CD4-positive, alpha-beta T cell treated with Interferon alpha-2 for 1 hour (primary cell): ENCODE data around the gene CNTNAP2.

Experiments
- DNase-seq, 2 donors: peaks; one replicate each; pipeline ENCODE4 v3.0.0-alpha.2; 2020 to 2022

Gene CNTNAP2

DNA sequence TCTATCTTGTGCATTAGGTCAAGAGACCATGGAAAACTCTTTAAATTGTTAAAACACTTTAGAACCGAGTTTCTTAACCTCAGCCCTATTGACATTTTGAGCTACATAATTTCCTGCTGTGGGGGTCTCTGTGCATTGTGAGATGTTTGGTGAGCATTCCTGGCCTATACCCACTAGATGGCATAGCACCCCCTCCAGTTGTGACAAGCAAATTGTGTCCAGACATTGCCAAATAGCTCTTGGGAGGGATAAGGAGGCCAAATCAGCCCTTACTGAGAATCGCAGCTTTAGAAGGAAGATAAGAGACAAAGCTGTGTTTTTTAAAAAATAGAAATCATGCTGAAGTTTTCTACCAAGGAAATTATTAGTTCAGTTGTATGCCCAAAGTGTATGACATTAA, 1315.5 kb downstream of the CNTNAP2 start:
- DNase-seq = no peak

DNA sequence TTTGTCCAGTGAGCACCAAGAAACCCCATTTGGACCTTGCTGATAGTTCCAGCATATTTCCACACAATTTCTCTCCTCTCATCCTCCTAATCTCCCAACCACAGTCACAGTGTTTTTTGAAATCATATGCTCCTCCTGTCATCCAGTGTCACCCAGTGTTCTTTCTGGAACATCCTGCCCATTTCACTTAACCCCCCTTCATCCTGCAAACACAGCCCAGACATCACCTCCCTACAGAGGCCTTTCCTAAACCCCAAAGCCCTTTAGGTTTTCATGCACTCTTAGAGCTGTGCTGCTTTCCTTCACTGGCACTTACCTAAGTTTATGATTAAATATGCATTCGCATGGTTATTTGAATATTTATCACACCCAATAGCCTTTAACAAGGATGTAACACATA, 1316.0 kb downstream of the CNTNAP2 start:
- DNase-seq = no peak

DNA sequence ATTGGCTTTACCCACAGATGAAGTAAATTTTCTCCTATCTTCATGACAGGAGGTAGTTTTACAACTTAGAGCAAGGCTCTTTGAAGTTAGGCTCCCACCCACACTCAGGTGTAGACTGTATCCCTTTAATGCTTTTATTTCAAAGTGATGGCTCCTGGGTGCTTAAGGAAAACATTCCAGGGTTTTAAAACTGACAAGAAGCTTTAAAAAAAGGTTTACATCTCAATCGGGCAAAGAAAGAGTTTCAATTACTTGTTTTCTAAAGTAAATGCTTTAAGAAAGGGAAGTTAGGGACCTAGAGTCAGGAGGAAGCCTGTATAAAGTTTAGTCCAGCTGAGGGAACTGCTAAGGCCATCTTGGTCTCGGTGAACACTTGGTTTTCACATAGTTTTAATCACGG, 1320.1 kb downstream of the CNTNAP2 start:
- no peak for DNase-seq

DNA sequence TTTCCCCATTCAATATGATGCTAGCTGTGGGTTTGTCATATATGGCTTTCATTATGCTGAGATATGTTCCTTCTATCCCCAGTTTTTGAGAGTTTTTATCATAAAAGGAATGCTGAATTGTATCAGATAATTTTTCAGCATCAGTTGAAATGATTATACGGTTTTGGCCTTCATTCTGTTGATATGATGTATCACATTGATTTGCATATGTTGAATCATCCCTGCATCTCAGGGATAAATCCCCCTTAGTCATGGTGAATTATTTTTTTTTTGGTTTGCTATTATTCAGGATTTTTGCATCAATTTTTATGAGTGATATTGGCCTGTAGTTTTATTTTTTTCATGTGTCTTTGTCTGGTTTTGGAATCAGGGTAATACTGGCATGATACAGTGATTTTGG, 1321.6 kb downstream of the CNTNAP2 start:
- no peak for DNase-seq

DNA sequence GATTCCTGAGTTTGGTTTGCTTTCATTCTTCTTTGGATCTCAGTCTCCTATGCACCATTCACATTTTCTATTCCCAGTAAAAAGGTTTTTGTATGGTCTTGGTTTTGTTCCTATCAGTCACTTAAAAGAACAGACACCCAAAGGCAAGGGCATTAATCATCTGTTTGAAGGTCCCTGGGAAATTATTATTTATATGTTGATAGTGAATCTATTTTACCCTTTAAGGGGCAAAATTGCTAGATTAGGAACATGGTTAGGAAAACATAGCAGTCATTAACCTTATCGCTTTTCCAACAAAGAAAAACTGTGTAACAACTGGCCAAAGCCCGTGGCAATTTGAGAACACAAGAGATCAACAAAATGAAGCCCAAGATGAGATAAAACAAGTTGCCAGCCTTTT, 1327.3 kb downstream of the CNTNAP2 start:
- no peak for DNase-seq

DNA sequence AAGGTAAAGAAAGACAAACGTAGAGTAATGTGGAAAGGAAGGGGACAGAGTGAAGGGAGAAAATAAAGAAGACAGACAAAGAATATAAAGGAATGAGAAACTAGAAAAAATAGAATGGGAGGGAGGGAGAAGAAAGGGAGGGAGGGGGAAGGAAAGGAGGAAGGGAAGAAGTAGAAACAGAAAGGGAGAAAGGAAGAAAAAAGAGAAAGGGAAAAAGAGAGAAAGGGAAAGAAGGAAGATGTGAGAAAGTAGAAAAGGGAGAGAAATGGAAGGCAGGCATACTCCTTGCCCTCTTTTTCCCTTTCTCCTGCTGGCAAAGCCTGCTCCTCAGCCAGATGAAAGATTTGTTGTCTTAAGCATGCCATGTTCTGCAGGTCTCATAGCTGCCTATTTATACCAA, 1336.2 kb downstream of the CNTNAP2 start:
- no peak for DNase-seq

DNA sequence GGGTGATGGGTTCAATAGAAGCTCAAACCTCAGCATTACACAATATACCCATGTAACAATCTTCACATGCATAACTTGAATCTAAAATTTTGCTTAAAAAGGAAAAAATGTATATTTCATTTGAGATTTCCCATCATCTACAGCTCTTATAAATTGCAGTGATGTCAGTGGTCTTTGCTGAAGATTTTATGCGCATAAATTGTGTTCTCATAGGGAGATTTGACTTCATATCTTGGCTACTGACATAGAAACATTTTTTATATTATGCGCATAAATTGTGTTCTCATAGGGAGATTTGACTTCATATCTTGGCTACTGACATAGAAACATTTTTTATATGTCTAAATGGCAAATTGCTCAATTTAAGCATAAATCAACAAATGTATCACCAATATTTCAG, 1348.6 kb downstream of the CNTNAP2 start:
- no peak for DNase-seq

DNA sequence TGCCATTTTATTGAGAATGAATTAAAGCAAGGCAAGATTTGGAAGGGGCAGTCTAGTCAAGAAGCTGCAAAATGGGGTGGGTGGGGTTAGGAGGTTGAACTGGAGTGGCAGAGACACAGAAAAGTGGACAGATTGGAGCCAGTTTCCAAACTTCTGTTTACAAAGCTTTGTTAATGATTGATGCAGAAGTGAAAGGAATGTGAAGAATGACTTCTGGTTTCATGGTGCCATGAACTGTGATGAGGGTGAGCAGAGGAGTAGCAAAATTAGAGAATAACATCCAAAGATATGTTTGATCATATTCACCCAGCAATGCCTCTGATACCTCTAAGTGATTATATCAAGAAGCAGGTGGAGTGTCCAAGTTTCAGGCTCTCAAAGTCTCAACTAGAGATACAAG, 1356.0 kb downstream of the CNTNAP2 start:
- no peak for DNase-seq

DNA sequence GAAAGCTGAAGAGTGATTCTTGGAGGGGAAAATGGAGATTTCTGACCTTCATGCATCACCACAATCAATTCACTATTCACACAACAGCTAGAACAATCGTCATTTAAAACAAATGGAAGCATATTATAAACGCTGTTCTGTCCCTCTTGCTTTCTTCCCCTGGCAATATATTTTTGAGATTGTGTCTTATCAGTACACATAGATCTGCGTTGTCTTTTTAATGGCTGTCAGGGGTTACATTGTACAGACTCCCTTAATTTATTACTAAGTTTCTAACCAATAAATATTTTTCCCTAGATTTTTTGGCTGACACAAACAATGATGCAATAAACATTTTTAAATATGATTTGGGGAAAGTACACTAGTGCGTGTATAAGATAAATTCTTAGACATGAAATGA, 1358.3 kb downstream of the CNTNAP2 start:
- DNase-seq = no peak

DNA sequence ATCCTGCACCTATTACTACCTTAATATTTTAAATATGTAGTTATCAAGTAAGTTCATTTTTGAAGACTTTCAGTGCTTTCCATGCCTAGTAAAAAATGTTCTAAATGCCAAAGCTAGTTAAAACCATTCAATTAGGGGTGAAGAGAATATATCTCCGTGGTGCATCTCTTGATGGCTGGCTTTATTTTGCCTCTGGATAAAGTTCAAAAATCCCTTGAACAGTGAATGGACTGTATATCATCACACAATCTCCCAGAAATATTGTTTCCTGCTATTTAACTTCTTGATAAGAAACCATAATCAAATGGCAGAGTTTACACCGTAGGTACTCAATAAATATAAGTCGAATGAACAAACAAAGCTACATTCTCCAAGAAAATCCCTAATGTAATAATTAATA, 1360.9 kb downstream of the CNTNAP2 start:
- DNase-seq = no peak

DNA sequence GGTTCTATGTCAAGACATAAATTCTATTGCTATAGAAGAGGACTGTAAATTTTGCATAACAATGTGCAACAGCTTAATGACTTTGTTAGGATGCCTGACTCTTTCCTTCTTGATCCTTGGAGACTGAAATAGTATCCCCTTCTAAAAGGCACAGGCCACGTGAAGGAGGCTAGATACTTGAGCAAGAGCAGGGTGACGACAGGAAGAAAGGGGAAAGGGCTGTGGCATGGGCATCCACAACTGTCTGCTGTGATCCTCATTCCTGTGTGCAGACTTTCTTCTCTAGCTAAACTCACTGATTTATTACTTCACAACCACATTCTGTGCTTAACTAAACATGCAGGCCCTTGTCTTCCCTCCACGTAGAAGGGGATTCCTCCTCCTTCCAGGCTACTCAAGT, 1362.2 kb downstream of the CNTNAP2 start:
- no peak for DNase-seq

DNA sequence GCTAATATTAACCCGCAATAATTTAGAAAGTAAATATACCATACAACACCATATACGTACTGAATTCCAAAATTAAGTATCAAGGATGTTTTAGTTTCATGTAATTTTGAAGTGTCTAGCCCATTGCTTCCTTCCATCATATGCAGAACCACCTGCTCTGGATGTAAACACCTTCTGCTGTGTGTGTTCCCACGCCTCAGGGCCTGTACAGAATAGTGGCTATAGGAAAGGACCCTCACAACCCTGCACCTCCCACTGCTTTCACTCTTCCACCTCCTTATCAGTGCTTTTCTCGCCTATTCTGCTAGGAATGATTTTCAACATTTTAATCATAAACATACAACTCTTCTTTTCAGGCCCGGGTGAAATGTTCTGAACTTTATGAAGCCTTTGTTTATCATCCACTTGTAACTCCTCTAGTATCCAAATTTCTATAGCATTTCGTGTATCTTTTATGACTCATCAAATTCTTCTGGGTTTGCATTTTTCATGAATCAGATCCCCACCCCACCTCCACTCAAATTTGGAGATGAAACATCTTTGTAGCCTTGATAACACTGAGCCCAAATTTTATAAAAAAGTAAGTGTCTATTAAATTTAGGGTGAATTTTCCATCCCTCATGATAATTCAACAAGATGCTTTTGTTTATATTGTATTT, 1367.2 kb downstream of the CNTNAP2 start:
- DNase-seq = no peak

DNA sequence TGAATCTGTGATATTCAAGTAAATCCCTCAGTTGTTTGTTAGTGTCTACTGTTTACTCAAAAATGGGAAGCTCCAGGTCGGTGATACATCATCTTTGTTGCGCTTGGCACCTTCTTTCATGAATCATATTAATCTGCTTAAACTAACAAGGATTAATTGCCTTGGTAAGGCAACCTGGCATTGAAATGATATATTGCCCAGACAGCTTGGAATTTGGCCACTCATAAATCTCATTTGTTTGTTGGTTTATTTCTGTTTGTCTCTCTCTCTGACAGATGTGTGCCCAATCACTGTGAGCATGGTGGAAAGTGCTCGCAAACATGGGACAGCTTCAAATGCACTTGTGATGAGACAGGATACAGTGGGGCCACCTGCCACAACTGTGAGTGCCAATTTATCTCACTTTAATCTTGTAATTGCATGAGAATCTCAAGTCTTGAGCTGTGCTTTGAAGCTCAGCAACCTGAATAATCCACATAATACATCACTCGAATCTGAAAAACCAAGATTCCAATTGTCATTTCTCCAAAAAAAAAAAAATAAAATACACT, 1369.1 kb downstream of the CNTNAP2 start:
- no peak for DNase-seq

DNA sequence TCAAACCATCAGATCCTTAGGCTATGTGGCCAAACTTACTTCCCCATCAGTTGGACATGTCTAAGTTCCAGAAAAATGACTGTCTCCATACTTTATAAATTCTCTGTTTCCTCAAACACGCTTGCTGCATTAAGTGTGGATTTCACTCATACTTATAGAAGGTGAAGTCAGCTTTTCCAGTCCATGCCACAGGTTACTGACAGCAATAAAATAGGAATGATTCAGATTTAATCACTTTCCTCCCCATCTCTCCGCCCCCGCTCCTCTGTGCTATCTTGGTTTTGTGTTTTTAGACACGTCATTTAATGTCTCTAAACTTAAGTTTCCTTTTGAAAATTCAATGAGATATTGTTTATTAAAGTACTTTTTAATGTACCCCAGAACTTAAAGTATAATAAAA, 1376.0 kb downstream of the CNTNAP2 start:
- DNase-seq = no peak

DNA sequence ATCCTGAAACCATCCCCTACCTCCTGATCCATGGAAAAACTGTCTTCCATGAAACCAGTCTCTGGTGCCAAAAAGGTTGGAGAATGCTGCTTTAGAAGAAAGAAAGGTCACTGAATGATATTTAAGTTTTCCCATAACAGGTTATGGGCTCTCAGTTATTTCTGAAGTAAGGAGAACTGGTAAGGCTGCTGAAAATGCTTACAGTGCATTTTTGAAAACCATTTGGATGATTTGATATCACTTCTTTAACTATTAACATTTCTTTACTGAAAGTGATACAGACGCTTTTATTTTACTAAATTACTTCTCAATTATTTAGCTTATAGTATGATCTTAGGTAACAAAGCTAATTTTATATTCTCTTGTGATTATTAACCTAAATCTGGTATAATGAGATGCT, 1379.6 kb downstream of the CNTNAP2 start:
- no peak for DNase-seq

DNA sequence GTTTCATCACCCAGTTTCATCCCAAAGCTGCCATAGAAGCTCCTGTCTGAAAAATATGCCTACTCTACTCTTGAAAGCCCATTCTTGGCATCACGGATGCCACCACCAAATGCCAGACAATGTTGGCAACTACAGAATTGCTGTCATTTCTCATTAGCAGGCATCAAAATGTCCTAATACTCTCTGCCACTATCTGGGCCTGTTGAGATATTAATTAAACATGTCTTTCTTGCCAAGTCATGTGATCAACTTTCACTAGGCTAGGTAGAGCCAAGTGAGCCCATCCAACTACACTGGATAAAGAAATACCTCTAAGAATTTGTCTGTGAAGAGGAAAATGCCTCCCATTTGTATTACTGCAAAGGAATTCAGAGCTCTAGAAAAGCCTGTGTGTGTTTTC, 1380.6 kb downstream of the CNTNAP2 start:
- DNase-seq = no peak

DNA sequence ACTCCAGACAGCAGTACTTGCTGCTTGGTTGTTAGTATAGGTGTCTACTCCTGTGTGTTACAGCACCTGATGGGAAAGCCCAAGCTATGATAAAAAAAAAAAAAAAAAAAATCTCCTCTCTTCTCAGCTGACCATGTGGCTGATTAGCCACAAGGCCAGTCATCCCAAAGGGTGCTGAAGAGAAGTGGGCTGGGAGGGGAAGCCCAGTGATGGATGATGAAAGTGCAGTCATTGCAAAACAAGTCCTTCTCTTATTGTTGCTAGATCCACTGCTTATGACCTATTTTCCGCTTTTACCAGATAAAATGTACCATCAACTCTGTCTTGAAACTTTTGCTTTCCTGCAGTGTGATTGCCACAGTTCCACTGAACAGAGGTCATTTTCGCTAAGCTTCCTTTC, 1381.5 kb downstream of the CNTNAP2 start:
- DNase-seq = no peak

DNA sequence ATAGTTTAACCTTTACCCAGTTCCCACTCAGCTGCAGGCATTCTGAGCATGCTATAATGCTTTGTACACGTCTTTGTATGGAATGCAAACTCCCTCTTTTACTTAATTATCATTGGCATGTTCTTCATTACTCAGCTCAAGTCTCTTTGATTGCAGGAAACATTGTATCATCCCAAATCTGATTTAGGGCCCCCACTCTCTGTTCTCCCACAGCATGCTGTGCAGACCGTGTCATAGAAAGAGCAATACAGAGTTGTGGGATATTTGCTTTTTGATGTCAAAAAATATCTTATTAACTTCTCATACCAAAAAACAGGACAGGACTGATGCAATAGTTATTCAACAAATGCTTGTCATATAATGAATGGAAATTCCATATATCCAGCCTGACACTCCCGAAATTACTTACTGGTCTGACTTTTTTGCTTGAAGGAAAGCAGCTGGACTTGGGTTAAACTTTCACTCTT, 1392.5 kb downstream of the CNTNAP2 start:
- no peak for DNase-seq

DNA sequence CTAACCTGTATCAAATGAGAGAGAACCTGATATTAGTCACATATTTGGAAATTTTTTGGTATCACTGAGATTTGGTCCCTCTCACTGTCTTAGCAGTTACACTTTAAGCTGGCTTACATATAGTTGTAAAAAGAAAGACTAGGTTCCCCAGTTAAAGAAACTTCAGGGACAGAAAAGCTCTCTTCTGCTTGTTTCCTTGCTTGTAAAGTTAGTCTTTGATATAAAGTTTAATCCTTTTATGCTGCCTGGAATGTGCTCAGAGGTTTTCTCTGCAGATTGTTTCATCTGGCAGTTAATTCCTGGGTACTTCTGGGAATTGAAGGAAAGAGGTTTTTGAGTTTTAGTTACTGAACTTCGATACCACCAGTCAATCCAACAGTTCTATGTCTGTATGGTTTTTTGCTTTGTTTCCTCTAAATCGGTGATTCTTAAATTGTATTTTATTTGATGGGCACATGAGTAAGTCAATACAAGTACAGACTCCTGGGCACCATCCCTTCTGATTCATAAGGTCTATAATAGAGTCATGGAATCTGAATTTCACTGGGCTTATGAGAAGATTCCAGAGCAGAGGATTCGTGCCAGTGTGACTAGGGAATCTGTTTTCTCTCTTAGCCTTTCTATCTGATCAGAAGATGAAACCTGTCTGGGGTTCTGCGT, 1393.1 kb downstream of the CNTNAP2 start:
- no peak for DNase-seq

DNA sequence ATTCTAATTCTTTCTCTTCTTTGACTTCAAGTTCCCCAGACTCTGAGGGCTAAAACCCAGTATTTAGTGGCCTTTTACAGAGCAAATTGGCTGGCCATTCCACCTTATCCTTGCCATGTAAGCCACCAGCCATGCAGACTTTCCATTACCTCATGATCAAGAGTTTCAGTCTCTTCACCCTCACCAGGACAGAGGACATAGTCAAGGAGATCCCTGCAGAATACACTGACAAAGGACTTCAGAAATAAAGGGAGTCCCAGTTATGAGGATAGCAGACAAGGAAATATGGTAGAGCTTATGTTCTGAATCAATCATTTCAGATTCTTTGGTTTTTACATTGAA, 1393.6 kb downstream of the CNTNAP2 start:
- no peak for DNase-seq

DNA sequence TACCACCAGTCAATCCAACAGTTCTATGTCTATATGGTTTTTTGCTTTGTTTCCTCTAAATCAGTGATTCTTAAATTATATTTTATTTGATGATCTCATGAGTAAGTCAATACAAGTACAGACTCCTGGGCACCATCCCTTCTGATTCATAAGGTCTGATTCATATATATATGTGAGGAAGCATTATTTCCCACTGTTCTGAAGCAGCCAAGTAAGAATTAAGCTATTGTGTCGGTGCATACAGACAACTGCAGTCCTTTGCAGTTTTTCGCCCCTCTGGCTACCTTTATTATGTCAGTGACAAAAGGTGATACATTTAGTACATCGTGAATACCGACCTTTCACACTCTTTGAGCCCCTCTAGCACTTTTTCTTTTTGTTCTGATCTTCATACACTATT, 1394.3 kb downstream of the CNTNAP2 start:
- DNase-seq = no peak

DNA sequence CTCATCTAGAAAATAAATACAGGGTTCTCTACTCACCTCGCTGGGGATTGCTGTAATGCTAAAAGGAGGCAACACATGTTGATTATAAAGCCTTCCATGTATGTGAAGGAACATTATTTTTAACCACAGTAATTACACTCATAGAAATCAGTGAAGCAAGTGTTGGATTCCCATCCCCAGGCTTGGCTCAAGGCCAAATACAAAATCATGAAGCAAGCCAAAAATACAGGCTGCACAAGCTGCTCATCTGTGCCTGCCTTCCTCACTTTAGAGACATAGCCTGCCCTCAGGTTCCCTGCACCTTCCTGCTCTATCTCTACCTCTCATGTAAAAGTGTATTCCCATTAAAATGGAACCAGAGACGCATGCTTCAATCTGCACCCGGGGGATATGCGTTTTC, 1396.8 kb downstream of the CNTNAP2 start:
- no peak for DNase-seq

DNA sequence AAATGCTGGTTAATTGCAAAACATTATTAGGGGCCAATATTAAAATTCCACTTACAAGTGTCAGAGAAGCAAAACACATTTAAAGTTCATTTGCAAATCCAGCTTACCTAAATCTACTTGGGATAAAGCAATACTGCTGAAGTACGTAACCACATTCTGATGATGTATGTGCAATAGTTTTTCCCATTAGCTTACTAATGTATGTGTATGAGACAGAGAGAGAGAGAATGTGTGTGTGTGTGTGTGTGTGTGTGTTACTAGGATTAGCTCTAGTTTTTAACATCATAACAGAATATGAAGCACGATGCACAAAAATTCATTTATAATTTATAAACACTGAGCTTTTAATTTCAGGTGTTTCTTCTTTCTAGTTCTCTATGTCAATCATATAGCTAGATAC, 1399.8 kb downstream of the CNTNAP2 start:
- no peak for DNase-seq

DNA sequence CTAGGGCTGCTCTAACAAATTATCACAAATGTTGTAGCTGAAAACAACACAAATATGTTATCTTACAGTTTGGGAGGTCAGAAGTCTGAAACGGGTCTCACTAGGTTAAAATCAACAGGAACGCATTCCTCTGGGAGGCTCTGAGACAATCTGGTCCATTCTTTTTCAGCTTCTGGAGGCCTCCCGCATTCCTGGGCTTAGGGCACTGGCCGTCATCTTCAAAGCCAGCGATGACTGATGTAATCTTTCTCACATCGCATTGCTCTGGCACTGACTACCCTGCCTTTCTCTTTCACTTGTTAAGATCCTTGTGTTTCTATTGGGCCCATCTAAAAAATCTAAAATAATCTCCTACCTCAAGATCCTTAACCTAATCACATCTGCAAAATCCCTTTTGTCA, 1402.5 kb downstream of the CNTNAP2 start:
- no peak for DNase-seq

DNA sequence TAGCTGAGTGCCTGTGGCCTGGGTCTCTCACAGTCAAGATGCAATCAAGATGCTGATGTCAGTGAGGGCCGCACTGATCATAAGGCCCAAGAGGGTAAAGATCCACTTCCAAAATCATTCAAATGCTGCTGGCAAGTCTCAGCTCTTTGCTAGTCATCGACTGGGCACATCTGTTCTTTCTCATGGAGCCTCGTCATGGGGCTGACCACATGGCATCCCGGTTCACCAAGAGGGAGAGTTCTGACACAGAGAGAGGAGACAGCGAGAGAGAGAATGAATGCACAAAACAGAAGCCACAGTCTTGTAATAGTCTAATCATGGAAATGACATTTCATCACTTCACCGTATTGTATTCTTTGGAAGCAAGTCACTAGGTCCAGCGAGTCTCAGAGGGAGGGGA, 1406.5 kb downstream of the CNTNAP2 start:
- DNase-seq = no peak
